Activated CD8-positive, alpha-beta memory T cell treated with anti-CD3 and anti-CD28 coated beads for 1 hour (primary cell): ENCODE data around the gene LAMA3.

Experiments used
- DNase-seq, 2 donors: peaks; one replicate each; pipeline ENCODE4 v3.0.0-alpha.2; 2020; ENCODE audit warnings: low read depth in 1 of 2; ENCODE audit errors: extremely low read depth in 1 of 2

The LAMA3 gene

DNA sequence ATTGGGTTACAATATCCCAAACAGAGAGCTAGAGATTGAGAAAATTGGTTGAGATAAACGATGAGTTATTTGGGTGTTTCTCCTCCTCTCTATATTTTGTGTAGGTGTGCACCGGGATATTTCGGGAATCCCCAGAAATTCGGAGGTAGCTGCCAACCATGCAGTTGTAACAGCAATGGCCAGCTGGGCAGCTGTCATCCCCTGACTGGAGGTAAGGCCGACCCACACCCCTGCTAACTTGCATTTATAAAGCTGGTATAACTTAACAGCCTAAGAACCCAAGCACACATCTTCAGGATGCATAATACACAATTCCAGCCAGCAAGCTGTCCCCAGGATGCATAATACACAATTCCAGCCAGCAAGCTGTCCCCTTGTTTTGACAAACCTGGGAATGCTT lies 200.7 kb downstream of the LAMA3 start:
- no peak for DNase-seq

DNA sequence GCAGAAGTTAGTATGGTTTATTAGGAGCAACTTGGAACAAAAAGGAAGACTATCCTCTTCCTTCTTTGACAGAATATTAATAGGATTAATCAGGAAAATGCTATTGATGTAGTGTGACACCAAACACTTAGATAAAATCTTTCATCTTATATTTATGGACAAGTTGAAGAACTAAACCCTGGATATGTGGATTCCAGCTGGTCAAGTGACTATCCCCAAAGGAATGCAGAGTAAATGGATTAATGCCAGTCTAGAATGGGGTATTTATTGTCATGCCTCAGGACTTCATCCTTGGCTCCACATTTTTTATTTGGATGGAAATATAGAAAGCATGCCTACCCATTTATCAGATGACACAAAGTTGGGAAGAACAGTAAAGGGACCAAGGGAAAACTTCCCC lies 201.3 kb downstream of the LAMA3 start:
- DNase-seq: no peak

- no peak for DNase-seq
Observed at GRCh38 chr18:23893653-23894052, 204.4 kb downstream of the LAMA3 start.

DNA sequence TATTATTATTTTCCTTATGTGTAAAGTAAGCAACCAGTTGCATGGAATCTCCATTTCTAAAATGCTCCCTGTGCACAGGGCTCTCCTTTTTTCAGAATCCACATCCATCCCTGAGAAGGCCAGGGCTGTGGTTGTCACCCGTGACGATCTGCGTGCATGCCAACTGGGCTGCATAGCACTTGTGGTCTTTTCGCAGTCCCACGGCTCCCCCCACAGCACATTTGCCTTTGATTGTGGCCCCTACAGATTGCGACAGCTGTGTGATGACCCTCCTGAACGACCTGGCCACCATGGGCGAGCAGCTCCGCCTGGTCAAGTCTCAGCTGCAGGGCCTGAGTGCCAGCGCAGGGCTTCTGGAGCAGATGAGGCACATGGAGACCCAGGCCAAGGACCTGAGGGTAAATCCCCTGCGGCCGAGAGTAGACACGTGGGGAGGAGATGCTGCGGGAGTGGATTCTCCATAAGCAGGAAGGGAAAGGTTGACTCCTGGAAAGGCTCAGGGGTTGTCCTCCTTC lies 205.5 kb downstream of the LAMA3 start:
- DNase-seq: no peak

GRCh38 chr18:23897291-23897690 lies 208.0 kb downstream of the LAMA3 start:
- DNase-seq: no peak

DNA sequence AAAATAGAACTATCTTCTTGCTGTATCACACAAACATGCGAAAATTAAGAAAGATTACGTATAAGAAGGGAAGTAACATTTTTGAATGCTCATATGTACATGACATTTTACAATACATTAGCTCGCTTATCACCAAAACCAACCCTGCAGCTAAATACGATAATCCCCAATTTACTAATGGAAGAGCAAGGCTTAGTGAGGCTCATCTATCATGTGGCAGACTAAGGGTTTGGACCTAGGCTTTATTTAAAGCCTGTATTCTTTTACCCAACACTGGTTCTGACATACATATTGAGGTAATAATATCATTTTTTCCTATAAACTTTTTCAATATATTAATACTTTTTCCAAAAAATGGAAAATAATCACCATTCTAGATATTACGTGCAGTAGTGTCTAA lies 208.5 kb downstream of the LAMA3 start:
- DNase-seq: no peak

DNA sequence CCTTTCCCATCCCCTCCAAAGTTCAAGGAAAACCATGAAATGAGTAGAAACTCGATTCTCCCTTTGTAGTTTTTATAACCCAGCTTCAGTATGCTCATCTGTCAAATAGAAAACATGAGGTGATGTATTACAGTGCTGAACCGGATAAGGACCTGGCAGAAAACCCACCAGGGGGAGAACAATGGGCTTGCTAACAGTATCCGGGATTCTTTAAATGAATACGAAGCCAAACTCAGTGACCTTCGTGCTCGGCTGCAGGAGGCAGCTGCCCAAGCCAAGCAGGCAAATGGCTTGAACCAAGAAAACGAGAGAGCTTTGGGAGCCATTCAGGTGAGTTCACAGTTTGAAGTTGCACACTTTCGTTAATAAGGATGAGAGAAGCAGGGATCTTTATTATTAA lies 211.7 kb downstream of the LAMA3 start:
- DNase-seq: no peak

DNA sequence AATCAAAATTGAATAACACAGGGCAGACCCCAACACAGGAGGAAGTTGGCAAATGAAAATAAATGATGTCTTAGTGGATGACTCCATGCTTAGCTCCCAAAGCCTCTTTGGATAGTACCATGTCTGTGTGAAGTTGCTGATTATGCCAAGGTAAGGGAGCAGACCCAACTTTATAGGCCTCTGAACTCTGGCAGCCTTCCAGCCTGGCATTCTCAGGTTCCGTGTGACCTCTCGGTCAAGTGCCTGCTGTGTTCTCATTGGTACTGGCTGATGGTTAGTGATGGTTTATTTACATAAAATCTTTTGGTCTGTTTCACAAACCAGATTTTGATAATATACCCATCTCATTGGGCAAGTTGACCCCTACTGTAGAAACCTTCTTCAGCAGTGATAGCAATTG lies 213.1 kb downstream of the LAMA3 start:
- no peak for DNase-seq

- no peak for DNase-seq
Observed at GRCh38 chr18:23903971-23904370, 214.7 kb downstream of the LAMA3 start.

DNA sequence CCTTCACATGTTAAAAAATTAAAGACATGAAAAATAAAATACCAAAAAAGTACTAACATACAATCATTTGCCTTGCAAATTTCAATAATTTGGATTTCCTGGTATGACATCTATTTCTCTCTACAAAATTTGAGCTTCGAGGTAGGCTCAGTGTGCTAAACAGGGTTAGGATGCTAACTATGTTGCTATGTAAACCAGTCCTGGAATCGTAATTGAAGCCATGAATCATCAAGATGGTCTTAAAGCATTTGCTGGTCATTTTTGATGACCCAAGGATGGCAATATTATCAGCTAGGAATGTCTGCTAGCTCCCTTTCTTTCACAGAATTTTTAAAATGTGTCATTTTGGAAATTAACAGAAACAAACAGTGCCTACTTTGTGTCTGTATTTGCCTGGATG lies 217.4 kb downstream of the LAMA3 start:
- DNase-seq: no peak

GRCh38 chr18:23908827-23909226 lies 219.6 kb downstream of the LAMA3 start:
- DNase-seq: no peak

GRCh38 chr18:23910032-23910431 lies 220.8 kb downstream of the LAMA3 start:
- DNase-seq: no peak

DNA sequence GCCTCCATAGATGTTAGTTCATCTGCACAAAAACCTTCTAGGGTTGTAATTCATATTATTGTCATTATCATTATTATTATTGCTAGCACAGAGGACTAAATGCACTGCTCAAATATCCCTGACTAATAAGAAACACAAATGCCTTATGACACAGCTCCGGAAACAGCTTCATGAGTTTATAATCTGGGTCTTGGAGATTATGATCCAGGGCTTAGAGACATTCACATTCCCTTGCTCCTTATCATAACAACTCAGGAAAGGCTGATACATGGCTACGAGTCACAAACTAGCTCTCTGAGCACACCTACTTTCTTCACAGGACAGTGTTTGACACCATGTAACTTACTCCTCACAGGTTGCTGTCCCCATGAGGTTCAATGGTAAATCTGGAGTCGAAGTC lies 223.1 kb downstream of the LAMA3 start:
- no peak for DNase-seq

- no peak for DNase-seq
Observed at GRCh38 chr18:23916338-23916737, 227.1 kb downstream of the LAMA3 start.

DNA sequence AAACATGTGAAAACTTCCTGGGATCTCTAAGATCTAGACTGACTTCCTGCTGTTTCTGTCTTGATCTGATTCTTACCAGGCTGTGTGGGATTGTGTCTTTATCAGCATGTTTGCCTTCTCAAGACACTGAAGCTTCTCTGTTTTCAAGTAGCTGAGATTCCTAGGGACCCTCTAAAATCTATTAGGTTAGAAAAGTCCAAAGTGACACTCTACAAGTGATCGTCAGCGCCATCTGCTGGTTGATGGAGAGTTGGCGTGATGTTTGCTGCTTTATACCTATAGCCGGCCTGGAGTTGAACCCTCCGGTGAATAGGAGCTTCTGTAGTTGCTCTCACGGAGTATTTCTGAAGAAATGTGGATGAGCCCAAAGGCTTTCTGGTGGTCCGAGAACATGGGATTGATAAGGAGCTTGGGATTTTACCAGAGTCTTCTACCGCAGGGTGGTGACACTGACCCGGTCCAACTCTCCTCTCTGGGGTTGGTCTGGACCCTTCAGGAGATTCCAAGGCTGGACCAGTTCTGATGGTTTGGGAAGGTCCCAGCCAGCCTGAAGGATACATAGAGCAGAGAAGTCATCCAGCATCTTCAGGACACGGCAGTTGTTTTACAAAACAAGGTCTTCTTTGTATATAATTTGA lies 229.3 kb downstream of the LAMA3 start:
- DNase-seq: peak; percentile 65 to 75

GRCh38 chr18:23920054-23920453 lies 230.8 kb downstream of the LAMA3 start:
- no peak for DNase-seq

GRCh38 chr18:23921716-23922285 lies 232.5 kb downstream of the LAMA3 start:
- no peak for DNase-seq

- DNase-seq: no peak
Observed at GRCh38 chr18:23922939-23923338, 233.7 kb downstream of the LAMA3 start.

GRCh38 chr18:23924813-23925212 lies 235.6 kb downstream of the LAMA3 start:
- DNase-seq: no peak

- no peak for DNase-seq
Observed at GRCh38 chr18:23926571-23926970, 237.3 kb downstream of the LAMA3 start.

GRCh38 chr18:23927821-23928746 lies 238.8 kb downstream of the LAMA3 start:
- DNase-seq: no peak
